Upper lobe of right lung (tissue), 1 donor: ENCODE results near the gene RAB11FIP4. TPM values are rescaled to one million over a fixed set of nuclear protein-coding genes. Genes with fewer than 3 reads are reported as not detected.

Experiments
- ATAC-seq: fragments of 200-7000 bp; cut with Tn5 transposase; one replicate; pipeline ENCODE4 v1.9.1; 2020; ENCODE audit warnings: mild to moderate bottlenecking, moderate library complexity
- DNase-seq: peaks from one replicate; pipeline ENCODE4 v3.0.0-alpha.2; 2020
- H3K27ac ChIP-seq: fragments of 200-600 bp; one replicate; pipeline ENCODE4 v1.8.0; 2022
- H3K27me3 ChIP-seq: fragments of 200-600 bp; one replicate; pipeline ENCODE4 v1.8.0; 2022; ENCODE audit warnings: mild to moderate bottlenecking
- H3K36me3 ChIP-seq: fragments of 200-600 bp; one replicate; pipeline ENCODE4 v1.8.0; 2022
- H3K4me1 ChIP-seq: fragments of 200-600 bp; one replicate; pipeline ENCODE4 v1.8.0; 2022
- H3K4me3 ChIP-seq: fragments of 200-600 bp; one replicate; pipeline ENCODE4 v1.8.0; 2022; ENCODE audit warnings: mild to moderate bottlenecking
- H3K9me3 ChIP-seq: fragments of 200-600 bp; one replicate; pipeline ENCODE4 v1.8.0; 2022
- CTCF ChIP-seq: fragments of 200-600 bp; IDR thresholded peaks from one replicate; pipeline ENCODE4 v1.8.0; 2022; ENCODE audit warnings: antibody characterized with exemption
- intact Hi-C: fragments of 100-400 bp; cut with DNase I; formaldehyde crosslinking; loops from one replicate; pipeline ENCODE4 v1.11.0; 2022
- total RNA-seq: library from RNA; stranded (reverse); fragmentation: NEBNext Ultra II Directional; extraction: Animal tissue kit (Norgen Biotek cat#: 25700); gene quantifications from one replicate; pipeline ENCODE4 v1.2.1, GENCODE V29; 2021
- donor health status: DM: no; HTN: yes; CAD: no; lungs with severe emphysema.

Gene RAB11FIP4
- total RNA-seq, 1 donor from 2014 or later: 13.5 TPM

DNA sequence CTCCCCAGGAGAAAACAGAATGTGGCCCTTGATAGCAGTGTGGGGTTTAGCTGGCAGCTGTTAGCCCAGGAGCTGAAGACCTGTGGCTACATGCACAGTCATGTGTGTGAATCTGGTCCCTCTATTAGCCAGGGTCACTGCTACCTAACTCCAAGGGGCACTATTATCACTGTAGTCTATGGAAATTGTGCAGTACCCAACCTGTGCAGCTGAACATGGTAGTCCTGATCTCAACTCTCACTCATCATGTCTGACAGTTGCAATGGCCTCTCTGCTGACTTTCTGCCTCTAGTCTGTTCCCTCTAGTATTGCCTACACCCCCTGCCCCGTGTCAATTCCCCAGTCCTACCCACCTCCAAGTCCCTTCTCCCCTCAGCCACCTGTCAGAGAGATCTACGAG is 67.4 kb downstream of the RAB11FIP4 start:
- H3K9me3 ChIP-seq: no peaks in the 10 kb centered on the region
- no peaks in the 10 kb centered on the region for H3K4me1 ChIP-seq
- no peak overlapping the region for H3K27ac ChIP-seq
- ATAC-seq (no peak), DNase-seq (no peak)
- intact Hi-C loops: no loop called here
- no peak for TF ChIP-seq CTCF
- H3K4me3 ChIP-seq: no peak overlapping the region
- no peaks in the 10 kb centered on the region for H3K36me3 ChIP-seq
- no peaks in the 10 kb centered on the region for H3K27me3 ChIP-seq

DNA sequence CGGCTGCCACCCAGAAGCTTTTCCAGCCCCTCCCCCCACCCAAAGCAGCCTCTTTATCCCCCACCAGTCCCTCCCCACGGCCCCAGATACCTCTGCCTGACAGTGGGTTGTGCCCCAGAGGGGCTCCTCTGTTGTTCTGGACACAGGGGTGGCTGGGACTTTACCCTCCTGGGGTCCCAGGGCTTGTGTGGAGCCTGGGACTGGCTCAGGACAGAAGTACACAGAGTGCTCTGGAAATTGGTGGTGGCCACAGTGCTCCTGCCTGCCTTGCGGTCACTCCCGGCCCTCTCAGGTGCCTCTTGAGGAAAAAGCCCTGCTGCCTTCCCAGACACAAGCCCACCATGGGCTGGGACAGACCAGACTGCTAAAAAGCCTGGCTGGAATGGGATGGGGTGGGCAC is 68.2 kb downstream of the RAB11FIP4 start:
- Histone ChIP-seq H3K4me1 (no peaks in the 10 kb centered on the region), H3K27ac (no peak overlapping the region), H3K27me3 (no peaks in the 10 kb centered on the region), H3K9me3 (no peaks in the 10 kb centered on the region), H3K4me3 (no peak overlapping the region), H3K36me3 (no peaks in the 10 kb centered on the region)
- intact Hi-C loops: no loop called here
- TF ChIP-seq CTCF: no peak
- no peak for DNase-seq
- ATAC-seq: no peak

- DNase-seq (no peak), ATAC-seq (no peak)
- Histone ChIP-seq H3K9me3 (no peaks in the 10 kb centered on the region), H3K36me3 (no peaks in the 10 kb centered on the region), H3K4me3 (no peak overlapping the region), H3K27ac (no peak overlapping the region), H3K27me3 (no peaks in the 10 kb centered on the region), H3K4me1 (no peaks in the 10 kb centered on the region)
- TF ChIP-seq CTCF: no peak
- intact Hi-C loops: no loop called here
These were observed 68.8 kb downstream of the RAB11FIP4 start for GRCh38 chr17:31460226-31460721.

DNA sequence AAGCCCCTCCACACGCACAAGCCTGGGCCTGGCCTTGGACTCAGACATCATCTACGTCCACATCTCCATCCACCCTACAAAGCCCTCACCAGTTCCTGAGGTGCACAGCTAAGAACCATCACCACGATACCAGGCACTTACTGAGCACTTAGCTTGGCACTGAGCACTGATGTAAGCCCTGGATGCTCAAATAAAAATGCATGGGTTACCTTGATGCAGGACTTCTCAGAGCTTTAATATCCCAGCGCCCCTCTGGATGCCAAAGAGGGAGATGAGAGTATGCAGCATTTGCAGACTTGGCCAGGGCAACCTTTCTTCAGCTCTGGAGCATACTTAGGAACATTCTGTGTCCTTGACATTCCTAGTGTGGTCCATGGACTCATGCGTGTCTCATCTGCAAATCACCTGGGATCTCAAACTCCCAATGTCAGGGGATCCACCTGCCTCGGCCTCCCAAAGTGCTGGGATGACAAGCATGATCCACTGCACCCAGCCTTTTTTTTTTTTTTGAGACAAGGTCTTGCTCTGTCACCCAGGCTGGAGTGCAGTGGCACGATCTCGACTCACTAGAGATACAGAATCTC is 69.8 kb downstream of the RAB11FIP4 start:
- H3K4me3 ChIP-seq: no peak overlapping the region
- H3K4me1 ChIP-seq: no peaks in the 10 kb centered on the region
- TF ChIP-seq CTCF: no peak
- intact Hi-C loops: no loop called here
- DNase-seq (no peak), ATAC-seq (no peak)
- no peaks in the 10 kb centered on the region for H3K9me3 ChIP-seq
- no peaks in the 10 kb centered on the region for H3K36me3 ChIP-seq
- H3K27me3 ChIP-seq: no peaks in the 10 kb centered on the region
- H3K27ac ChIP-seq: no peak overlapping the region

GRCh38 chr17:31462261-31462660 is 70.8 kb downstream of the RAB11FIP4 start:
- Histone ChIP-seq H3K4me3 (no peak overlapping the region), H3K27me3 (no peaks in the 10 kb centered on the region), H3K27ac (no peak overlapping the region), H3K36me3 (no peaks in the 10 kb centered on the region), H3K9me3 (no peaks in the 10 kb centered on the region), H3K4me1 (no peaks in the 10 kb centered on the region)
- intact Hi-C loops: no loop called here
- ATAC-seq: no peak
- no peak for DNase-seq
- TF ChIP-seq CTCF: no peak
